GM10248 (cell line): ENCODE data around the gene PRRC2B.

ENCODE experiments used
- CTCF ChIA-PET: fragments of 300-600 bp; sonication (Branson Sonifier 250); formaldehyde crosslinking; extraction: SDS; loops from one replicate; lab custom pipeline; 2021; ENCODE audit warnings: antibody characterized with exemption; lab: Yijun Ruan, JAX
- POLR2A ChIA-PET: fragments of 350-650 bp; sonication (Branson Sonifier 250); formaldehyde crosslinking; extraction: SDS; loops from one replicate; lab custom pipeline; 2020; ENCODE audit warnings: antibody characterized with exemption; lab: Yijun Ruan, JAX
- DNase-seq: peaks from one replicate; pipeline ENCODE4 v3.0.0; 2012; ENCODE audit errors: extremely low spot score
- CTCF ChIP-seq: IDR thresholded peaks from 2 replicates; pipeline ENCODE4 v1.5.1; 2012; ENCODE audit warnings: mild to moderate bottlenecking, low read depth; ENCODE audit errors: extremely low read depth, missing control alignments, control extremely low read depth

Gene PRRC2B

GRCh38 chr9:131475956-131476776, 82.3 kb downstream of the PRRC2B start:
- ChIA-PET CTCF (interaction anchor here (1.3 to 2.8 kb wide), 3 partner anchors 12 to 126 kb away, joined by 5 to 6 read pairs (median 5); no protein-coding TSS in a partner anchor), POLR2A (no interaction called here)

GRCh38 chr9:131476777-131477345, 83.0 kb downstream of the PRRC2B start:
- no peak for TF ChIP-seq CTCF
- ChIA-PET CTCF (interaction anchor here (1.2 to 2.8 kb wide), 4 partner anchors 13 to 126 kb away, joined by 5 to 6 read pairs (median 5); no protein-coding TSS in a partner anchor), POLR2A (no interaction called here)
- DNase-seq: no peak

More at GRCh38 chr9:131475956-131476776, 82.3 kb downstream of the PRRC2B start:
- DNase-seq: no peak
- TF ChIP-seq CTCF: peak; percentile 15

GRCh38 chr9:131477367-131477766, 83.5 kb downstream of the PRRC2B start:
- TF ChIP-seq CTCF: no peak
- no peak for DNase-seq
- CTCF ChIA-PET: interaction anchor here (0.9 to 2.5 kb wide), 13 partner anchors 8 to 129 kb away, joined by 3 to 7 read pairs (median 5); no protein-coding TSS in a partner anchor
- POLR2A ChIA-PET: no interaction called here

DNA sequence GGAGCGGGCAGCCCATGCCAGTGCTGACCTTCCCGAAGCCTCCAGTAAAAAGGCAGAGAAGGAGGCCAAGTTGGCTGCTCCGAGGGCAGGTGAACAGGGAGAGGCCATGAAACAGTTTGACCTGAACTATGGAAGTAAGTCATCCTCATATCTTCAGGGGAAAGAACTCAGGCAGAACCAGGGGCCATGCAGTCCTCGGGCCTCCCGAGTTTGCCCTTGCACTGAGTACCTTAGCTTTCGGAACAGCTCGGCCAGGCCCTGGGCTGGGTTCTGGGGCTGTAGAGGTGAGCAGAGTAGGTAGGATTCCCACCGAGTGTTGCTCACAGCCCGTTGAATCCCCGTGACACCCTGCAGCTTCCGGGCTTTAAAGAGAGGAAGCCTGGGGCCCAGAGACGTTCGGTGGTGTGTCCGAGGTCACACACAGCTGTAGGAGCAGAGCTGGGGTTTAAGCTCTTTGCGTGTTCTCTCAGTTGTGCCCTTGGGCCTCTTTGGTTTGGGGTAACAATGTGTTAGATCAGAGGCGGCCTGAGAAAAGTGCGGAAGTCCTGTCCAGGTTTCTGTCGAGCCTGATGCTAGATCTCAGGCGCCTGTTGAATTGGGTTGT, 84.0 kb downstream of the PRRC2B start:
- TF ChIP-seq CTCF: no peak
- ChIA-PET POLR2A (no interaction called here), CTCF (interaction anchor here (0.9 to 2.5 kb wide), 13 partner anchors 9 to 130 kb away, joined by 3 to 7 read pairs (median 5); no protein-coding TSS in a partner anchor)
- DNase-seq: no peak

DNA sequence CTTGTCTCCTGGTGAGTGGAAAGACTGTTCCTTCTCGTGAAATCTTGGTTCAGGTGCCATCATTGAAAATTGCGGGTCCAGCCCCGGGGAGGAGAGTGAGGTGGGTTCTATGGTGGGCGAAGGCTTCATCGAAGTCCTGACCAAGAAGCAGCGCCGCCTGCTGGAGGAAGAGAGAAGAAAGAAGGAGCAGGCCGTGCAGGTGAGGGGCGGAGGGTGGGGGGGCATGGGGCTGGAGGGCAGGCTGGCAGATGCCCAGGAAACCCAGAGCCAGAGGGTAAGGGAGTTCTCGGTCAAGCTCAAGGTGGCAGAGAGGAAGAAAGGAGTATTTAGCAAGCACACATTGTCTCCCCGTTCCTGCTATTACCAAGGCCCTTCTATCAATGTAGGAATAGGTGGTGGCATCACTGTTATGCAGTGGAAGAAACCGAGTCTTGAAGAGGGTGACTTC, 84.6 kb downstream of the PRRC2B start:
- TF ChIP-seq CTCF: peak; percentile 54
- ChIA-PET CTCF (interaction anchor here (0.9 to 2.5 kb wide), 16 partner anchors 9 to 130 kb away, joined by 3 to 7 read pairs (median 4); no protein-coding TSS in a partner anchor), POLR2A (no interaction called here)
- peak; percentile 51 for DNase-seq

GRCh38 chr9:131478911-131479310, 85.0 kb downstream of the PRRC2B start:
- no peak for DNase-seq
- ChIA-PET CTCF (interaction anchor here (1.2 to 2.5 kb wide), 9 partner anchors 8 to 129 kb away, joined by 3 to 7 read pairs (median 5); no protein-coding TSS in a partner anchor), POLR2A (no interaction called here)
- TF ChIP-seq CTCF: no peak
